K562 (cell line): ENCODE results near the gene C1QTNF5. TPM values are rescaled to one million over a fixed set of nuclear protein-coding genes. Genes with fewer than 3 reads are reported as not detected.

Experiments
- ATAC-seq: fragments of 200-7000 bp; cut with Tn5 transposase; 3 replicates; pipeline ENCODE4 v1.9.1; 2020; ENCODE audit warnings: moderate library complexity
- BruUV-seq: library from RNA; stranded (reverse); fragments of 400-500 nt; replicated peaks from 2 replicates; lab custom pipeline; 2021; lab: Mats Ljungman, UMichigan
- CTCF ChIA-PET: fragments of 300-600 bp; formaldehyde crosslinking; extraction: SDS; loops from one replicate; lab custom pipeline; 2021; ENCODE audit warnings: low intra/inter-chr PET ratio; lab: Yijun Ruan, JAX
- POLR2A ChIA-PET: fragments of 300-600, 350-650 bp; sonication (Branson Sonifier 250); formaldehyde crosslinking; extraction: SDS; loops from one replicate; lab custom pipeline; 2021; ENCODE audit warnings: antibody characterized with exemption, inconsistent platforms; lab: Yijun Ruan, JAX
- DNase-seq, 4 experiments: peaks; one replicate each; pipeline versions ENCODE4 v3.0.0 to v3.0.0-alpha.2; 2011 to 2018; ENCODE audit warnings: low spot score in 3 of 4, mixed read lengths in 3 of 4; ENCODE audit errors: extremely low read depth in 1 of 4
- FAIRE-seq: peaks from 2 replicates; lab custom pipeline; 2011; peaks lifted over from hg19 to GRCh38; lab: Jason Lieb, UNC
- H2AFZ ChIP-seq: 2 replicates; pipeline ENCODE4 v1.6.0; 2011; ENCODE audit warnings: low read depth, low read length, control low read depth, inconsistent platforms
- H3K27ac ChIP-seq: fragments of 200-600 bp; 3 replicates; pipeline ENCODE4 v1.8.0; 2011; ENCODE audit warnings: low read depth, mild to moderate bottlenecking, control low read depth, inconsistent platforms, low read length, moderate library complexity, mixed read lengths; ENCODE audit errors: extremely low read depth
- H3K27me3 ChIP-seq, 2 experiments: fragments of 300-600 bp in 1 of 2; 2 replicates in 1 of 2; 3 replicates in 1 of 2; pipeline versions ENCODE4 v1.6.0 to v1.8.0; 2011; ENCODE audit warnings: inconsistent platforms in 2 of 2, low read length in 2 of 2, mild to moderate bottlenecking in 1 of 2, mixed read lengths in 1 of 2, moderate library complexity in 1 of 2; ENCODE audit not compliant: control insufficient read depth in 2 of 2, insufficient read depth in 2 of 2
- H3K36me3 ChIP-seq: fragments of 300-600 bp; 3 replicates; pipeline ENCODE4 v1.8.0; 2011; ENCODE audit warnings: mild to moderate bottlenecking, low read length, inconsistent platforms; ENCODE audit not compliant: control insufficient read depth, insufficient read depth
- H3K4me1 ChIP-seq, 2 experiments: fragments of 200-600 bp in 1 of 2; replicated peaks in 1 of 2; 2 replicates in 1 of 2; 3 replicates in 1 of 2; pipeline versions ENCODE4 v1.5.1 to v1.8.0; 2011; ENCODE audit warnings: inconsistent platforms in 2 of 2, low read length in 2 of 2, mild to moderate bottlenecking in 1 of 2, mixed read lengths in 1 of 2, moderate library complexity in 1 of 2; ENCODE audit not compliant: control insufficient read depth in 2 of 2, insufficient read depth in 2 of 2
- H3K4me2 ChIP-seq: 2 replicates; pipeline ENCODE4 v1.6.1; 2011; ENCODE audit warnings: low read length, control low read depth, inconsistent platforms, mixed read lengths; ENCODE audit not compliant: insufficient read depth
- H3K4me3 ChIP-seq: fragments of 200-600 bp; sonication (generic), shearing (Covaris generic); 2 replicates; pipeline ENCODE4 v1.5.1; 2016; ENCODE audit warnings: control low read depth, inconsistent platforms
- H3K79me2 ChIP-seq: fragments of 200-600 bp; 3 replicates; pipeline ENCODE4 v1.8.0; 2011; ENCODE audit warnings: low read length, inconsistent platforms; ENCODE audit not compliant: control insufficient read depth, insufficient read depth
- H3K9ac ChIP-seq, 2 experiments: 2 replicates each; pipeline versions ENCODE4 v1.6.0 to v1.6.1; 2011; ENCODE audit warnings: low read depth in 2 of 2, low read length in 2 of 2, control low read depth in 1 of 2, inconsistent platforms in 1 of 2, mild to moderate bottlenecking in 1 of 2, mixed read lengths in 1 of 2; ENCODE audit not compliant: insufficient read depth in 1 of 2
- H3K9me1 ChIP-seq: one replicate; pipeline ENCODE4 v1.6.0; 2011; ENCODE audit warnings: inconsistent platforms, mild to moderate bottlenecking, low read length, moderate library complexity; ENCODE audit not compliant: control insufficient read depth, insufficient read depth
- H3K9me3 ChIP-seq: replicated peaks from 2 replicates; pipeline ENCODE4 v1.5.1; 2011; ENCODE audit warnings: low read depth, low read length, inconsistent platforms; ENCODE audit not compliant: control insufficient read depth, insufficient read depth
- H4K20me1 ChIP-seq: replicated peaks from 2 replicates; pipeline ENCODE4 v1.6.1; 2011; ENCODE audit warnings: low read length, inconsistent platforms, mixed read lengths; ENCODE audit not compliant: control insufficient read depth, insufficient read depth
- CREB1 ChIP-seq, 2 experiments: sonication (generic) in 1 of 2; formaldehyde crosslinking in 1 of 2; IDR thresholded peaks; 2 replicates each; pipeline versions ENCODE4 v1.6.1 to v1.8.0; 2012 to 2022; ENCODE audit warnings: inconsistent platforms in 1 of 2, mild to moderate bottlenecking in 1 of 2, missing genetic modification reagents in 1 of 2, moderate library complexity in 1 of 2
- EP400 ChIP-seq: fragments of 450-650 bp; IDR thresholded peaks from 2 replicates; pipeline ENCODE4 v1.6.1; 2017; ENCODE audit warnings: antibody characterized with exemption, mild to moderate bottlenecking, moderate library complexity
- GTF2F1 ChIP-seq: IDR thresholded peaks from 2 replicates; pipeline ENCODE4 v1.6.1; 2011; ENCODE audit warnings: low read depth, low read length, improper control_type of control experiment
- PHF21A ChIP-seq: fragments of 450-650 bp; IDR thresholded peaks from 2 replicates; pipeline ENCODE4 v1.6.1; 2017; ENCODE audit warnings: low read depth, borderline replicate concordance
- ZBTB5 ChIP-seq: fragments of 450-650 bp; IDR thresholded peaks from 2 replicates; pipeline ENCODE4 v1.6.1; 2017; ENCODE audit warnings: antibody characterized with exemption
- ZC3H4 ChIP-seq: sonication (generic); formaldehyde crosslinking; IDR thresholded peaks from 2 replicates; pipeline ENCODE4 v1.9.0; 2021; ENCODE audit warnings: missing genetic modification reagents, borderline replicate concordance
- ZNF174 ChIP-seq: fragments of 250-450 bp; sonication (Bioruptor Pico); IDR thresholded peaks from 2 replicates; pipeline ENCODE4 v1.4.0; 2020; ENCODE audit warnings: mild to moderate bottlenecking
- ZNF212 ChIP-seq: fragments of 450-650 bp; formaldehyde crosslinking; IDR thresholded peaks from 2 replicates; pipeline ENCODE4 v1.4.0; 2020; ENCODE audit warnings: mild to moderate bottlenecking
- WGBS: fragments of 100-300 bp; shearing (Covaris generic); methylation state at CpG from one replicate; pipeline ENCODE4 v1.1.6; 2016; ENCODE audit warnings: low coverage, mixed read lengths; ENCODE audit not compliant: insufficient coverage; ENCODE audit errors: missing lambda C conversion rate; 5-methylcytosine and 5-hydroxymethylcytosine counted together
- in situ Hi-C: fragments of 300-500 bp; cut with MboI; formaldehyde crosslinking; loops from 4 replicates; pipeline ENCODE4 v1.15.0; 2018; ENCODE audit warnings: inconsistent platforms, mixed read lengths
- intact Hi-C: fragments of 100-400 bp; cut with micrococcal nuclease; formaldehyde crosslinking; loops from 2 replicates; pipeline ENCODE4 v1.14.2; 2022
- polyA plus RNA-seq, 8 experiments: library from polyadenylated mRNA; depleted of rRNA in 4 of 8; stranded (reverse) in 5 of 8; unstranded in 3 of 8; fragments of >200 nt; fragmentation: Nextera tagmentation in 2 of 8; fragmentation: Illumina TruSeq in 1 of 8; extraction: Ambion mirVana in 2 of 8; extraction: Trizol in 1 of 8; gene quantifications; 2 replicates each; pipeline versions ENCODE4 v1.2.1 to v1.2.3, GENCODE V29; 2011 to 2014; ENCODE audit warnings: inconsistent platforms in 1 of 8, missing spikeins in 1 of 8
- total RNA-seq, 7 experiments: library from RNA; depleted of rRNA in 6 of 7; stranded (reverse); fragments of >200 nt in 6 of 7; fragmentation: Illumina TruSeq in 2 of 7; extraction: Trizol in 2 of 7; gene quantifications; 2 replicates each; pipeline versions ENCODE4 v1.2.1 to v1.2.3, GENCODE V29; 2011 to 2021; ENCODE audit warnings: low replicate concordance in 1 of 7

Gene C1QTNF5
- total and polyA plus RNA-seq, 9 of the 15 experiments (the other 6 are each of a cell fraction or from before 2014, with no cell fraction given): 0.07 to 0.76 (median 0.24) TPM; not detected in 1

GRCh38 chr11:119342362-119343130 is 1.9 kb upstream of the C1QTNF5 start (continued):
- TF ChIP-seq ZBTB5 (no peak), ZNF174 (no peak), ZC3H4 (CRISPR knock-in tag) (no peak), EP400 (no peak), GTF2F1 (no peak), ZNF212 (no peak), PHF21A (no peak), CREB1 (IDR thresholded peaks at IDR 0.05) (no peak), CREB1 (CRISPR knock-in tag; IDR thresholded peaks at IDR 0.05) (no peak)

DNA sequence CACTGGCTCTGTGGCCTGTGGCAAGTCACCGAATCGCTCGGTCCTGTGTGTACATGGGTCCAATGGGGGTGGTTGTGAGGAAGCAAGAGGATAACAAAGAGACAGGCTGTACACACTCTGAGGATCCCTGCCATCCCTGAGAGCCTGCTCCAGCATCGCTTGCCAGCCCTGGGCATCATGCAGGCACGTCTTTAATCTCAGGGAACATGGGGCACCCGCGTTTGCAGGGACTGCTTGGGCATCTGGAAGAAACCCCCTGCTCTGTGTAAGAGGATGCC is 1.3 kb upstream of the C1QTNF5 start:
- Histone ChIP-seq H3K4me3 (no peak overlapping the region), H3K9ac (peak overlapping the region in 1 of 2 experiments; percentile 43; a peak in 1 of 4 replicates), H3K4me2 (no peak overlapping the region), H3K9me3 (no peaks in the 10 kb centered on the region), H3K36me3 (peaks cover 3% of the 10 kb centered on the region; the same call in 1 of the 3 replicates), H4K20me1 (no peaks in the 10 kb centered on the region; the same call in 1 of the 2 replicates), H3K27ac (no peak overlapping the region), H3K79me2 (peaks cover 6% of the 10 kb centered on the region; the same call in 2 of the 3 replicates), H3K4me1 (peaks cover 23 to 55% of the 10 kb centered on the region in 2 experiments; a peak in 4 of 5 replicates), H2AFZ (no peak overlapping the region), H3K27me3 (peaks cover 0 to 24% of the 10 kb centered on the region in 2 experiments; a peak in 3 of 5 replicates), H3K9me1 (no peaks in the 10 kb centered on the region)
- 3% methylated on average over 7 of the region's 7 CpGs for WGBS
- ChIA-PET CTCF (no interaction called here), POLR2A (no interaction called here)
- in situ Hi-C loops: no loop called here
- DNase-seq (no peak), ATAC-seq (no peak), FAIRE-seq (no peak)
- no TSS peak for BruUV-seq
- intact Hi-C loops: no loop called here
